Fibroblast of skin of left quadriceps (primary cell): Measurements from ENCODE around the gene VPS13A.

Source experiments
- DNase-seq, 2 experiments: peaks; one replicate each; pipeline ENCODE4 v3.0.0-alpha.2; 2013; ENCODE audit warnings: low read depth in 2 of 2

Gene VPS13A

DNA sequence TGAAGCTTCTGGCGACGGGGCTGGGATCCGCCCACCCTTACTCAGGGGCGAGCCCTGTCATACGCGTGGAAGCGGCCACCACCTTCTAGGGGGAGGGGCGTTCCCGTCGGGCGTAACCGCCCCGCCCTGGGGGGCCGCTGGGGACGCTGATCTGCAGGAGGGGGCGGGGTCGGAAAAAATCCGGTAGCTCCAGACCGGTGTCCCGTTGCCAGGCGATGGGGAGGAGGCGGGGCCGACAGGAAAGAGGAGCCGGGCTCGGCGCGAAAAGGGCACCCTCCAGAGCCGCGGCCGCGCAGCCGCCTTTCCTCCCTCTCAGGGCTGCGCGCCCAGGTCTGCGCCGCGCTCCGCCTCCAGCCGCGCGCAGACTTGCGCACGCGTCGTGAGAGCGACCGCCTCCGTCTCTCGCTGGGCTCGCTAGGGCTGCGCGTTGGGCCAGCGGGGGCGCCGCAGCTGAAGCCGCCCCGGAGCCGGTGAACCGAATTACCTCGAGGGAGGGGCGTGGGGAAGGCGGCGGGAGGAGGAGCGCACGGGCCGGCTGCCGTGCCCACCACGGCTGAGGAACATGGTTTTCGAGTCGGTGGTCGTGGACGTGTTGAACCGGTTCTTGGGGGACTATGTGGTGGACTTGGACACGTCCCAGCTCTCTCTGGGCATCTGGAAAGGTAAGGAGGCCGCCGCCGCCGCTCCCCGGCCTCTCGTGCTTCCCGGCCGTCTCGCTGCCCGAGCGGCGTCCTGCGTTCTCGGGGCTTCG lies at the start of gene VPS13A:
VPS13A (plus strand) TSS at position 392 of the 751 bp plus-strand sequence; CDS start at position 563, 171 bp downstream.
- DNase-seq: peak; percentile 77 to 79

DNA sequence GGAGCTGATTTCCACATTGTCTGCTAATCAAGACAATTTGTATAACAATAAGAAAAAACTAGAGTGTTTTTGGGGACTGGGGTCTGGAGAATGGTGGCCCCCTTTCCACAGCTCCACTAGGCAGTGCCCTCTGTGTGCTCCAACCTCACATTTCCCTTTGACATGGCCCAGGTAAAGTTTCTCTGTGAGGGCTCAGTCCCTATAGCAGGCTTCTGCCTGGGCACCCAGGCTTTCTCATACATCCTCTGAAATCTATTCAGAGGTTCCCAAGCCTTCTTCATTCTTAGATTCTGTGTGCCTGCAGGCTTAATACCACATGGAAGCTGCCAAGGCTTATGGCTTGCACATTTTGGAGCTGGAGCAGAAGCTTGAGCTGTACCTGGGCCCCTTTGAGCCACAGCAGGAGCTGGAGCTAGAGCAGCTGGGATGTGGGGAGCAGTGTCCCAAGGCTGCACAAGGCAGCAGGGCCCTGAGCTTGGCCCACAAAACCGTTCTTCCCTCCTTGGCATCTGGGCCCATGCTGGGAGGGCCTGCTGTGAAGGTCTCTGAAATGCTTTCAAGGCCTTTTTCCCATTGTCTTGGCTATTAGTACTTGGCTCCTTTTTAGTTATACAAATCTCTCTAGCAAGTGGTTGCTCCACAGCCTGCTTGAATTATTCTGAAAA lies 49.1 kb upstream of the VPS13A start:
- no peak for DNase-seq

DNA sequence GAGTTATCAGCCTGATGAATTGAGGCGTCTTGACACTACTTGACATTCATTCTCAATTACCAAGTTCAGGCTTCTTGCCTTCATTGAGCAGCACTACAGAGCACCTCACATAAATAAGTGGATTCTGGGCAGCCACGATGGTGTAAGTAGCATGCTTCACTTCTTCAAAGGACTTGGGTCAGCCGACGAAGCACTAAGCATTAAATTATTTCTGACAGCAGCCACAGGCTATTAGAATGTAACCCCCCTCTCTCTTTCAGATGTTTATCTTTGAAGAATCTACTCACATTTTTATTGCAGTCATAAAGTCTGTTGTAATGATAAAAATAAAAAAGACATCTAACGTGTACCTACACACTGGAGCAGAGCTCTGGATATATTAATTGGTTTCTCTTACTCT lies 45.9 kb upstream of the VPS13A start:
- DNase-seq: no peak

GRCh38 chr9:77133011-77133410 lies 44.3 kb upstream of the VPS13A start:
- no peak for DNase-seq

- no peak for DNase-seq
These were observed 35.0 kb upstream of the VPS13A start for GRCh38 chr9:77142366-77142765.

DNA sequence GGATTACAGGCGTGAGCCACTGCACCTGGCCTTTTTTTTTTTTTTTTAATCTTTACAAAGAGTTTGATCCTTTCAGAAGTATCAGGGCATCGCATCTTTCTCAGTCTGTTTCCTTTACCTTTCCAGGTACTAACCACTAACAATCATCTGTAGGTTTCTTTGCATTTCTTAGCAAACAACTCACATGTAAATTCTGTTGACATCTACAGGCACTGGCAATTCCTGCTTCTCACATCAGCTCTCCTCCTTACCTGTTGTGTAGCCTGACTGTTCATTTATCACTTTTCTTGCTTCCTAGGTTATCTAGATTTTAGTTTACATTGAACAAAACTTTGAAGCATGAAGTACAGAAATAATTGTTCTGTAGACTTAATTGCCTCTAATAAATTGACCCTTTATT lies 27.5 kb upstream of the VPS13A start:
- no peak for DNase-seq

DNA sequence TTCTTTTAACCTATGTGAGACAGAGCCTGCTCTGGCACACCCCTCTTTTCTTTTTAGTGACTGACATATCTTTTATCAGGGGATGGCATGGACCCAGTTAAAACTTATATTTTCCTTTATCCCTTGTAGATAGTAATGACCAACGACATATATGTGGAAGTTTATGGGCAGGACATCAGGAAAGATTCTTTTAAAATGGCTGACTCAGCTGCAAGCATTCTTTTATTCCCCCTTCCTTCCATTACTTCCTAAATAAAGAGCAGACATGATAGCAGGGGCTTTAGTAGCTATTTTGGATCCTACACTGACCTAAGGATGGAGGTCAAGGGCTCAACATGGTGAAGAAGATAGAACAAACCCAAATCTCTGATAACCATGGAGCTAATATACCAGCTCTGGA lies 25.0 kb upstream of the VPS13A start:
- DNase-seq: no peak

DNA sequence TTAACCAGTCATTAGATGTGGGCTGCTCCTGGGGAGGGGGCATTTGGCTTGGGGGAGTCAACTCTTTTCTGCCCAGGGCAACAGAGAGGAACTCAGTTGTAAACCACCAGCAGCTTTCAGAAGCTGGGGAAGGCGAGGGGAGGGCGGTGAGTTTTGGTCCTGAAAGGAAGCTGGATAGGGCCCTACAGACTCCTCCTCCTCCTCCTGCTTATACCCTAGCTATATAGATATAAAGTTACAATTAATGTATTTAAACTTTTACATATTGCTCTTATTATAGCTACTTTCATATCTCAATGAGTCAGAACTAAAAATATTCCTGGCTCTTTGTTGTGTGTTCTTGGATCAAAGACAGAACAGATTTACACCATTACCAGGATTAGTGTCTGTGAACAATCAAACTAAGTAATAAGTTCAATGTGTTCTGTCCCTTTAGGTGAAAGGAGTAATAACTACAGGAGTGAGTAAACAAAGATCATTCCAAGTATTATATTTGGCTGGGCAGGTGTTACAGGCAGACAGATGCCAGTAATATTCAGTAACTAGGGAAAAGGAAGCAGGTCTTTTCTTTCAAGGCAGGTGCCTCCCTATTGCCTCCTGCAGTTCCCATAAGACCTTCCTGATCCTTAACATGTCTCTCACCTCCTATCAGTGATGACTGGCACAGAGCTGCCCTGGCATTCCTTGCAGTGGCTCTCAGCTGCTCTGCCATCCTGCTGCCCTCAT lies 20.5 kb upstream of the VPS13A start:
- no peak for DNase-seq

- no peak for DNase-seq
These were observed 18.4 kb upstream of the VPS13A start for GRCh38 chr9:77158772-77159513.

DNA sequence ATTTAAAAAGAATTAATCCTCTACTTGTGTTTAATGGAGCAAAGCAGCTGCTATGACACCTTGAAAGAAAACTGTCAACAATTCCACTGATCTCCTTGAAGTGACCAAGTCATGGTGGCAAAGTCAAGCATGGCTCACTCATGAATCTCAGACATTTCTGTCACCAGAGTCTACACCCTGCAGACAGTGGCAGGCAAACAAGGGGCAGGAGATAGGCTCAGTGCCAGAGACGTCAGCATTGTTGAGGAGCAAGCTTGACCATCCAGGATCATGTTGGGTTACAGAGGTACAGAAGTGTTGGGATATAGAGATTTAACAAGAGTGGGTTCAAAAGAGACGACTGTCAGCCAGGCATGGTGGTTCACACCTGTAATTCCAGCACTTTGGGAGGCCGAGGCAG lies 16.1 kb upstream of the VPS13A start:
- DNase-seq: no peak

- no peak for DNase-seq
These were observed 15.4 kb upstream of the VPS13A start for GRCh38 chr9:77161966-77162365.

GRCh38 chr9:77162366-77162765 lies 15.0 kb upstream of the VPS13A start:
- DNase-seq: no peak

- DNase-seq: peak; percentile 68 to 76
These were observed 13.4 kb upstream of the VPS13A start for GRCh38 chr9:77163884-77164283.

- no peak for DNase-seq
These were observed 11.1 kb upstream of the VPS13A start for GRCh38 chr9:77166193-77166592.

DNA sequence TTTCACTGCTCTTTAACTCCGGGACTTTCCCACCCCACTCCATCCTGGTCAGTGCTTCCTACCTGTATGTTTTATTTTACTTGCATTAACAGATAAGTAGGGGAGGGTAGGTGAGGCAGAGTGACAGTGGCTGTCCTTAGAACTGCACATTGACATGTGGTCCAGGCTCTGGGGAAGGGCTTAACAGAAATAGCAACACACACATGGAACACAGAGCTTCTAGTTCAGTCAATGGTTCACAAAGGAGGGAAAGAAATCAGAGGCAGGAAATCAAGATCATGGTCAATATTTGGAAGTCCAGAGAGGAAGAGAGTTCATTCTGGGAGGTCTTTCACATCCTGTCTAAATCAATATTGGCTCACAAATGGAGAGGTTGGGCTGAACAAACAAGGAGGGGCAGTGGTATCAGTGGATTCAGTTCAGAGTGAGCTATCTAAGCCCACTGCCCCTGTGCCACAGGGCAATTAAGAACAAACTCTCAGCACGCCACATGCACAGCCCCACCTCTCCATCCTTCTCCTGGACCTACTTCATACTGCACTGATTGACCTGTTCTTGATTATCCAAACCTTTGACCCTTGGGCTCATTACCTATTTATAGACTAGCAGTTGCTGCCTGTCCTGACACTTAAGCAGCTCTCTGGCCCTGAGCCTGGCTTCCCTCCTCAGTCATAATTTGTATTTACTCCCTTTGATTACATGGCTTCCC lies 6.2 kb upstream of the VPS13A start:
- no peak for DNase-seq

DNA sequence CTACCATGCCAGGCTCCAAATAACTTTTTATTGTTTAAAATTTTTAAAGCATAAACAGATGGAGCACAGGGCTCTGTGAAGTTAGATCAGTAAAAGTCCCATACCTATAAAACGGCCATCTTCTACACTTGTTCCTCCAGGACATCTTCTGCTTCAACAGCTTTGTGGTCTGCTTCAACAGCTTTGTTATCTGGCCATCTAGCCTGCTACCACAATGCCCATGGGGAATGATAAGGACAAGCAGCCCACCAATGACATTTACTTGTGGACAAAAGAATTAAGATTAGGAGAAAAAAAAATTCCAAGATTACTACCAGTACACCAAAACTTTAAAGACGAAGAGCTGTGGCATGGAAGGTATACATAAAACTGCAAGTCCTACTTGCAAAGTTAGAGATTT lies 2.2 kb upstream of the VPS13A start:
- DNase-seq: no peak

DNA sequence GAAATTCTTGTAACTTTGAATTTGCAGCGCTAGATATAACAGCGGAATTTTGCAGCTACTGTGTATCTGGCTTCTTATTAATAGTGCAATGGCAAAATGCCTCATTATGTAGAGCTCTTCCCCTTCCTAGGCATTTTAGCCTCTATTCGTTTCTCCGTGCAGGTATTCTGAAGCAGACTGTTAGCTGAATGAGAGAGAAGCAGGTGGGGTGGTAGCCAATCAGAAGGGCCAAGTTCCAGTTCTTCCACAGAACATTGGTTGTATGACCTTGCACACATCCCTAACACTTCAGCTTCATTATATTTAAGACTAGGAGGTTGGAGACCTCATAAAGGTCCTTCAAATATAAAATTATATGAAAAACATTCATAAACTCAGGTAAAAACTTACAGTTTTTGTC lies 1.2 kb upstream of the VPS13A start:
- DNase-seq: no peak

DNA sequence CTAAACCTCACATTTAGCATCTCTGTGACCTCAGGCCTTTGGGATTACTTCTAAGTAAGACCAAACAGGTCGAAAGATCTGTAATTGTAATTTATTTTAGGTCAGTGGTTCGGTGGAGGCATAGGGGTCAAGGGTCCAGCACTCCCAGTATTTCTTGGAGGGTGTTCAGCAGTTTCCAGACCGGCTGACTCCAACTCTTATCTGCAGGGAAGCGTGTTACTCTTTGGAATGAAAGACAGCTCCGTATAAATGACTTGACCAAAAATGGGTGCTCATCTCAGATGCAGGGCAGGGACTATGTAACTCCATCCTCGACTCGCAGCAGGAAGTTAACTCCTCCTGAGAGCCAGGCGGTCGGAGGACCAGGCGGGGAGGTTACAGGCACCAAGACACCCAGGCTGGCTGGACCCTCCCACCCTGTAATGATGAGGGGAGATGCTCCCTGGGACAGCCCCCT lies 620 bp upstream of the VPS13A start:
- DNase-seq: no peak

- DNase-seq: no peak
These were observed 810 bp downstream of the VPS13A start for GRCh38 chr9:77177894-77178794.

DNA sequence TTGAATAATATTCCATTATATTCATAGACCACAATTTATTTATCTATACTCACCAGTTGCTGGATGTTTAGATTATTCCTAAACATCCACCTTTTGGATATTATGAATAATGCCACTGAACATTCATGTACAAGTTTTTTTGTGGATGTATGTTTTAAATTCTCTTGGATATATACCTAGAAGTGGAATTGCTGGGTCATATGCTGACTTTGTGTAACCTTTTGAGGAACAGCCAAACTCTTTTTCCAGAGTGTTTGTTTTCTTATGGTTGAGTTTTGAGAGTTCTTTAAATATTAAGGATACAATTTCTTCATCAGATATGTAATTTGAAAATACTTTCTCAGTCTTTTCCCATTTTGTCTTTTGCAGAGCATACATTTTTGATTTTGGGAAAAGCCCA lies 2.7 kb downstream of the VPS13A start:
- no peak for DNase-seq
